Activated naive CD4-positive, alpha-beta T cell treated with anti-CD3 and anti-CD28 coated beads, Interleukin-2, amount 10 ng/mL, durations not matched to agents 7 days and 5 days (primary cell): Measurements from ENCODE around the gene MED15.

Source experiments
- CTCF ChIA-PET: fragments of 350-600 bp; sonication (Branson Sonifier 250); formaldehyde crosslinking; loops from one replicate; lab custom pipeline; 2021; ENCODE audit warnings: antibody characterized with exemption; lab: Charles Lee
- DNase-seq: peaks from one replicate; pipeline ENCODE4 v3.0.0-alpha.2; 2020
- H3K27ac Mint-ChIP-seq: one replicate; pipeline ENCODE4 v1.8.0; 2021; ENCODE audit warnings: mild to moderate bottlenecking, moderate library complexity, mixed read lengths
- H3K27me3 Mint-ChIP-seq: one replicate; pipeline ENCODE4 v1.8.0; 2021; ENCODE audit warnings: mild to moderate bottlenecking, mixed read lengths
- H3K36me3 Mint-ChIP-seq: one replicate; pipeline ENCODE4 v1.8.0; 2021; ENCODE audit warnings: mixed read lengths
- H3K4me1 Mint-ChIP-seq: one replicate; pipeline ENCODE4 v1.8.0; 2021; ENCODE audit warnings: mixed read lengths
- H3K4me3 Mint-ChIP-seq: one replicate; pipeline ENCODE4 v1.8.0; 2021; ENCODE audit warnings: mild to moderate bottlenecking, moderate library complexity, mixed read lengths
- H3K9me3 Mint-ChIP-seq: one replicate; pipeline ENCODE4 v1.8.0; 2021; ENCODE audit warnings: mixed read lengths

Gene MED15

GRCh38 chr22:20573176-20573832 lies 65.9 kb downstream of the MED15 start:
- H3K4me3 Mint-ChIP-seq: no peak overlapping the region
- peaks cover 58% of the 10 kb centered on the region for H3K4me1 Mint-ChIP-seq

GRCh38 chr22:20573833-20574615 lies 66.6 kb downstream of the MED15 start:
- CTCF ChIA-PET: interaction anchor here (3.6 kb wide), 1 partner anchor 9 kb away, joined by 27 read pairs; no protein-coding TSS in a partner anchor
- peak overlapping the region; percentile 54 for H3K27ac Mint-ChIP-seq
- no peaks in the 10 kb centered on the region for H3K27me3 Mint-ChIP-seq
- H3K4me1 Mint-ChIP-seq: peaks cover 50% of the 10 kb centered on the region
- peaks cover 70% of the 10 kb centered on the region for H3K36me3 Mint-ChIP-seq
- no peak overlapping the region for H3K4me3 Mint-ChIP-seq
- DNase-seq: no peak
- no peaks in the 10 kb centered on the region for H3K9me3 Mint-ChIP-seq

More at GRCh38 chr22:20573176-20573832, 65.9 kb downstream of the MED15 start:
- CTCF ChIA-PET: interaction anchor here (0.6 to 3.6 kb wide), 2 partner anchors 8 to 12 kb away, joined by 3 to 27 read pairs; no protein-coding TSS in a partner anchor
- Mint-ChIP-seq H3K36me3 (peaks cover 70% of the 10 kb centered on the region), H3K27ac (peak overlapping the region; percentile 72), H3K9me3 (no peaks in the 10 kb centered on the region), H3K27me3 (no peaks in the 10 kb centered on the region)
- no peak for DNase-seq

- no peak for DNase-seq
- H3K4me1 Mint-ChIP-seq: peaks cover 41% of the 10 kb centered on the region
- H3K27ac Mint-ChIP-seq: peak overlapping the region; percentile 21
- no peak overlapping the region for H3K4me3 Mint-ChIP-seq
- no peaks in the 10 kb centered on the region for H3K9me3 Mint-ChIP-seq
- CTCF ChIA-PET: interaction anchor here (0.7 to 3.6 kb wide), 3 partner anchors 10 to 1470 kb away, joined by 3 to 27 read pairs (median 3); no protein-coding TSS in a partner anchor
- no peaks in the 10 kb centered on the region for H3K27me3 Mint-ChIP-seq
- peaks cover 65% of the 10 kb centered on the region for H3K36me3 Mint-ChIP-seq
Measured at GRCh38 chr22:20574920-20575353, 67.5 kb downstream of the MED15 start.

GRCh38 chr22:20575724-20576444 lies 68.5 kb downstream of the MED15 start:
- peaks cover 70% of the 10 kb centered on the region for H3K36me3 Mint-ChIP-seq
- H3K27me3 Mint-ChIP-seq: no peaks in the 10 kb centered on the region
- no peak overlapping the region for H3K27ac Mint-ChIP-seq

GRCh38 chr22:20576445-20576816 lies 69.0 kb downstream of the MED15 start:
- Mint-ChIP-seq H3K27me3 (no peaks in the 10 kb centered on the region), H3K9me3 (no peaks in the 10 kb centered on the region), H3K27ac (peak overlapping the region; percentile 51), H3K4me3 (no peak overlapping the region), H3K36me3 (peaks cover 64% of the 10 kb centered on the region), H3K4me1 (peaks cover 29% of the 10 kb centered on the region)
- CTCF ChIA-PET: interaction anchor here (1.8 kb wide), 1 partner anchor 13 kb away, joined by 5 read pairs; no protein-coding TSS in a partner anchor
- DNase-seq: no peak

More at GRCh38 chr22:20575724-20576444, 68.5 kb downstream of the MED15 start:
- DNase-seq: no peak
- Mint-ChIP-seq H3K9me3 (no peaks in the 10 kb centered on the region), H3K4me3 (no peak overlapping the region), H3K4me1 (peaks cover 35% of the 10 kb centered on the region)
- CTCF ChIA-PET: interaction anchor here (0.7 to 3.6 kb wide), 3 partner anchors 11 to 1469 kb away, joined by 3 to 27 read pairs (median 3); no protein-coding TSS in a partner anchor

GRCh38 chr22:20577045-20577444 lies 69.6 kb downstream of the MED15 start:
- H3K4me1 Mint-ChIP-seq: peaks cover 23% of the 10 kb centered on the region
- H3K9me3 Mint-ChIP-seq: no peaks in the 10 kb centered on the region

GRCh38 chr22:20577549-20577975 lies 70.2 kb downstream of the MED15 start:
- peaks cover 20% of the 10 kb centered on the region for H3K4me1 Mint-ChIP-seq
- no peak overlapping the region for H3K27ac Mint-ChIP-seq
- H3K9me3 Mint-ChIP-seq: no peaks in the 10 kb centered on the region
- H3K4me3 Mint-ChIP-seq: no peak overlapping the region
- CTCF ChIA-PET: interaction anchor here (0.7 to 1.8 kb wide), 3 partner anchors 8 to 14 kb away, joined by 3 to 5 read pairs (median 3); no protein-coding TSS in a partner anchor
- H3K27me3 Mint-ChIP-seq: no peaks in the 10 kb centered on the region
- peaks cover 55% of the 10 kb centered on the region for H3K36me3 Mint-ChIP-seq
- no peak for DNase-seq

More at GRCh38 chr22:20577045-20577444, 69.6 kb downstream of the MED15 start:
- Mint-ChIP-seq H3K4me3 (no peak overlapping the region), H3K36me3 (peaks cover 60% of the 10 kb centered on the region), H3K27me3 (no peaks in the 10 kb centered on the region), H3K27ac (no peak overlapping the region)
- DNase-seq: no peak
- CTCF ChIA-PET: interaction anchor here (1.8 kb wide), 1 partner anchor 13 kb away, joined by 5 read pairs; no protein-coding TSS in a partner anchor

- H3K9me3 Mint-ChIP-seq: no peaks in the 10 kb centered on the region
- H3K4me3 Mint-ChIP-seq: no peak overlapping the region
- no peak for DNase-seq
- H3K36me3 Mint-ChIP-seq: peaks cover 55% of the 10 kb centered on the region
- CTCF ChIA-PET: interaction anchor here (1.2 to 1.8 kb wide), 2 partner anchors 9 to 14 kb away, joined by 3 to 5 read pairs; no protein-coding TSS in a partner anchor
- H3K27me3 Mint-ChIP-seq: no peaks in the 10 kb centered on the region
- no peak overlapping the region for H3K27ac Mint-ChIP-seq
- H3K4me1 Mint-ChIP-seq: peaks cover 17% of the 10 kb centered on the region
Measured at GRCh38 chr22:20578192-20578591, 70.8 kb downstream of the MED15 start.

GRCh38 chr22:20578707-20579106 lies 71.3 kb downstream of the MED15 start:
- H3K36me3 Mint-ChIP-seq: peaks cover 51% of the 10 kb centered on the region
- H3K27ac Mint-ChIP-seq: peak overlapping the region; percentile 26
- H3K9me3 Mint-ChIP-seq: no peaks in the 10 kb centered on the region
- H3K27me3 Mint-ChIP-seq: no peaks in the 10 kb centered on the region
- no peak for DNase-seq
- H3K4me3 Mint-ChIP-seq: no peak overlapping the region
- H3K4me1 Mint-ChIP-seq: peaks cover 16% of the 10 kb centered on the region
- CTCF ChIA-PET: interaction anchor here (1.2 kb wide), 1 partner anchor 9 kb away, joined by 3 read pairs; no protein-coding TSS in a partner anchor

- Mint-ChIP-seq H3K27me3 (no peaks in the 10 kb centered on the region), H3K27ac (peak overlapping the region; percentile 49), H3K4me3 (no peak overlapping the region), H3K4me1 (peaks cover 13% of the 10 kb centered on the region), H3K36me3 (peaks cover 49% of the 10 kb centered on the region), H3K9me3 (no peaks in the 10 kb centered on the region)
- CTCF ChIA-PET: interaction anchor here (1.2 kb wide), 1 partner anchor 10 kb away, joined by 3 read pairs; no protein-coding TSS in a partner anchor
- no peak for DNase-seq
Measured at GRCh38 chr22:20579273-20580120, 72.1 kb downstream of the MED15 start.

- Mint-ChIP-seq H3K4me3 (no peak overlapping the region), H3K27ac (peak overlapping the region; percentile 42)
Measured at GRCh38 chr22:20580179-20580578, 72.8 kb downstream of the MED15 start.

GRCh38 chr22:20580611-20581502 lies 73.4 kb downstream of the MED15 start:
- no peak for DNase-seq
- Mint-ChIP-seq H3K4me1 (peaks cover 12% of the 10 kb centered on the region), H3K36me3 (peaks cover 46% of the 10 kb centered on the region), H3K27me3 (no peaks in the 10 kb centered on the region), H3K9me3 (no peaks in the 10 kb centered on the region), H3K4me3 (no peak overlapping the region), H3K27ac (peak overlapping the region; percentile 42)
- CTCF ChIA-PET: interaction anchor here (1.2 kb wide), 1 partner anchor 12 kb away, joined by 3 read pairs; no protein-coding TSS in a partner anchor

More at GRCh38 chr22:20580179-20580578, 72.8 kb downstream of the MED15 start:
- H3K4me1 Mint-ChIP-seq: peaks cover 13% of the 10 kb centered on the region
- peaks cover 46% of the 10 kb centered on the region for H3K36me3 Mint-ChIP-seq
- no peaks in the 10 kb centered on the region for H3K27me3 Mint-ChIP-seq
- CTCF ChIA-PET: interaction anchor here (1.2 kb wide), 1 partner anchor 11 kb away, joined by 3 read pairs; no protein-coding TSS in a partner anchor
- no peaks in the 10 kb centered on the region for H3K9me3 Mint-ChIP-seq
- no peak for DNase-seq
